Fibroblast of pulmonary artery (primary cell): ENCODE results near the gene PEMT.

Source experiments
- DNase-seq: peaks from one replicate; pipeline ENCODE4 v3.0.0-alpha.2; 2010; ENCODE audit warnings: low read depth
- H3K4me3 ChIP-seq: replicated peaks from 2 replicates; pipeline ENCODE4 v1.5.1; 2011; ENCODE audit warnings: low read depth, mild to moderate bottlenecking, control low read depth, low read length, moderate library complexity
- TF ChIP-seq, protein P1 (sequence below): IDR thresholded peaks from 2 replicates; pipeline ENCODE4 v1.5.1; 2011; ENCODE audit warnings: mild to moderate bottlenecking, control low read depth, low read length, inconsistent platforms; ENCODE audit errors: missing control alignments

The PEMT gene

DNA sequence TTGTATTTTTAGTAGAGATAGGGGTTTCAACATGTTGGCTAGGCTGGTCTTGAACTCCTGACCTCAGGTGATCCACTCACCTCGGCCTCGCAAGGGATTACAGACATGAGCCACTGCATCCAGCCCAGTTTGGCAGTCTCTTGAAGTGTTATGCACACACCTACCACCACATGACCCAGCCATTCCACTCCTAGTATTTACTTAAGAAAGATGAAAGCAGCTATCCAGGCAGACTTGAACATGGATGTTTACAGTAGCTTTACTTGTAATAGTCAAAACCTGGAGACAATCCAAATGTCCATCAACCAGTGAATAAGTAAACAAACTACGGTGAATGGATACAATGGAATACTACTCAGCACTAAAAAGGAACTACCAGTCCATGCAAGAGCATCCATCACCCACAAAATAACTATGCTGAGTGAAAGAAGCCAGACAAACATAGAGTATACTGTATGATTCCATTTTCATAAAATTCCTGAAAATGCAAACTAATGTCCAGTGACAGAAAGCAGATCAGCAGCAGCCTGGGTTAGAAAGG, 57.5 kb downstream of the PEMT start:
- DNase-seq = no peak
- no peak overlapping the region for H3K4me3 ChIP-seq
- TF ChIP-seq, protein P1, sequence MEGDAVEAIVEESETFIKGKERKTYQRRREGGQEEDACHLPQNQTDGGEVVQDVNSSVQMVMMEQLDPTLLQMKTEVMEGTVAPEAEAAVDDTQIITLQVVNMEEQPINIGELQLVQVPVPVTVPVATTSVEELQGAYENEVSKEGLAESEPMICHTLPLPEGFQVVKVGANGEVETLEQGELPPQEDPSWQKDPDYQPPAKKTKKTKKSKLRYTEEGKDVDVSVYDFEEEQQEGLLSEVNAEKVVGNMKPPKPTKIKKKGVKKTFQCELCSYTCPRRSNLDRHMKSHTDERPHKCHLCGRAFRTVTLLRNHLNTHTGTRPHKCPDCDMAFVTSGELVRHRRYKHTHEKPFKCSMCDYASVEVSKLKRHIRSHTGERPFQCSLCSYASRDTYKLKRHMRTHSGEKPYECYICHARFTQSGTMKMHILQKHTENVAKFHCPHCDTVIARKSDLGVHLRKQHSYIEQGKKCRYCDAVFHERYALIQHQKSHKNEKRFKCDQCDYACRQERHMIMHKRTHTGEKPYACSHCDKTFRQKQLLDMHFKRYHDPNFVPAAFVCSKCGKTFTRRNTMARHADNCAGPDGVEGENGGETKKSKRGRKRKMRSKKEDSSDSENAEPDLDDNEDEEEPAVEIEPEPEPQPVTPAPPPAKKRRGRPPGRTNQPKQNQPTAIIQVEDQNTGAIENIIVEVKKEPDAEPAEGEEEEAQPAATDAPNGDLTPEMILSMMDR = no peak

DNA sequence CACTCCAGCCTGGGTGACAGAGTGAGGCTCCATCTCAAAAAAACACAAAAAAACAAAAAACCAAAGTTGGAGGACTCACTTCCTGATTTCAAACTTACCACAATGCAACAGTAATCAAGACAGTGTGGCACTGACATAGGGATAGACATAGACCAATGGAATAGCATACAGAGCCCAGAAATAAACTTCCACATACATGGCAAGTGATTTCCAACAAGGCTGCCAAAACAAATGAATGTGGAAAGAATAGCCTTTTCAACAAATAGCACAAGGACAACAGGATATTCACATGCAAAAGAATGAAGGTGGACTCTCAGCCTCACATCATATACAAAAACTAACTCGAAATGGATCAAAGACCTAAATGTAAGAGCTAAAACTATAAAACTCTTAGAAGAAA, 58.5 kb downstream of the PEMT start:
- TF ChIP-seq, protein P1 = no peak
- no peak for DNase-seq
- no peak overlapping the region for H3K4me3 ChIP-seq

DNA sequence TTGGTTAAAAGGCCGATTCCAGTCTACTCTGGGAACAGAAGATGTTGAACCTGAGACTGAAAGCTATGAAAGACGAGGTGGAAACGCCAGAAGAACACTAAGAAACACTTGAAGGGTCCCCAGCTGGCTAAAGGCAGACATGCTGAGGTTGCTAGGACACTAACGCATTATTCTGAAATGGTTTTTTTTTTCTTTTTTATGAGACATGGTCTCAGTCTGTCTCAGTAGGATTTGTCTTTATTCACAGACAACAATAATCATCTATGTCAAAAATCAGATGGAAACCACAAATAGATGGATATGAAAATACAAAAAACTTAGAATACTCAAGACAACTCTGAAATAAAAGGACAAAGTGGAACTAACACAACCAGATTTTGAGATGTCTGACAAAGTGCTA, 60.4 kb downstream of the PEMT start:
- no peak for DNase-seq
- TF ChIP-seq, protein P1 = no peak

DNA sequence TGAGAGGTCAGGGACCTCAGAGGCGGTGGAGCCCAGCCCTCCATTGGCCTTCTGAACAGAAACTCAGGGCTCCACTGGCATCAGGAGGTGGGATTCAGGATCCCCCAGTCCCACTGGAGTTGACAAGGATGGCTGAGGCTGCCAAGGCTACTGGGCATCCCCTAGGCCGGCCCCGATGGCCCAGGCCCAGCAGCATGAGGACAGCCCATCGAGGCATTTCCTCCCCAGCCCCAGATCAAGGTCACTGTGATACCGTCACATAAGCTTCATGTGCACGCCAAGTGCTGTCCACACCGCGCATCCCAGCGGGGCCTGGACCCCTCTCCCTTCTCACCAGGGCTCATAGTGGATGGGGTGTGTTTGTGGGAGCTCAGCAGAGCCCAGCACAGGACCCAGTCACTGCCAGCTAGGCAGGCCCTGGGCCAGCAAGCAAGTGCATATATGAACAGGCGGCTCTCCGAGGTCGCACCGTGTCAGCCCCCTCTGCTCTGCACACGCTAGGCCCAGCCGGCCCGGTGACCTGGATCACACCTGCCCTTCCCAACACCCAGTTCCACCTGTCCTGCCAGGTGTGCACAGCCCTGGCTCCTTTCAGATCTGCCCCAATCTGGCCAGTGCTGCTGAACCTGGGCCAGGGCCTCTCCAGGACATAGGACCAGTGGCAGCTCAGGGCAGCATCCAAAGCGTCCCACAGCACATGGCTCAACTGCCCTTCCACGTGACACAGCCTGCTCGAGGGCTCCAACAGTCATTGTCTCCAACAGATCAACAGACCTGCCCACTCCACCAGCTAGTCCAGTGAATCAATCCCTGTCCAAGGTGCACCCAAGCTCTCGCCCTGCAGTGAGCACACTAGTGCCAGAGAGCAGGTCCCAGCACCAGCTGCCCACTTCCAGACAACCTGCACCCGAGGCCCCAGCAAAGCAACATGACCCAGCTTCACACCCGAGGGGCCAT, 62.5 kb downstream of the PEMT start:
- TF ChIP-seq, protein P1 = no peak
- no peak for DNase-seq
- H3K4me3 ChIP-seq = no peak overlapping the region

More for the DNA sequence above, 60.4 kb downstream of the PEMT start:
- no peak overlapping the region for H3K4me3 ChIP-seq

DNA sequence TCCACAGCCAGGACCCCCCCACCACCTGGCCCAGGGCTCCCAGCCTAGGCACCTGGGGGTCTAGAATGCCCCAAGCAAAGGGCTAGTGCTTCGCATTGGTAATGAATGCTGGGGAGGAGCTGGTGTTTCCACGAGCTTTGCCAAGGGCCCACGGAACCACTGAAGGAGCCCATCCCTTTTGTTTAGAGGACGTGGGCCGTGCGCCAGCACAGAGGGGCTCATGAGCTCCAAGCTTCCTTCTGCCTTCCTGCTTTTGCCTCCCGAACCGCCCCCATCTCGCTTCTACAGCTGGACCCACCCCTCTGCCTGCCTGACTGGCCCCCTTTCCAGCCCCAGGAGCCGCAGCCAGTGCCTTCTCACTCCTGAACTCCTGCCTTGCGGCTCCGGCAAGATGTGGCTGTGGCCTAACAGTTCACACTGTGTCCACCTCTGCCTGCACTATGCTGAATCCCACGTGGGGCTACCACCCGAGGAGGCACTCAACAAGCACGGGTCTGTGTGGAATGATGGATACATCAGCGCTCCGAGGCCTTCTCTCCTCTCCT, 63.5 kb downstream of the PEMT start:
- TF ChIP-seq, protein P1 = no peak
- no peak overlapping the region for H3K4me3 ChIP-seq
- no peak for DNase-seq

DNA sequence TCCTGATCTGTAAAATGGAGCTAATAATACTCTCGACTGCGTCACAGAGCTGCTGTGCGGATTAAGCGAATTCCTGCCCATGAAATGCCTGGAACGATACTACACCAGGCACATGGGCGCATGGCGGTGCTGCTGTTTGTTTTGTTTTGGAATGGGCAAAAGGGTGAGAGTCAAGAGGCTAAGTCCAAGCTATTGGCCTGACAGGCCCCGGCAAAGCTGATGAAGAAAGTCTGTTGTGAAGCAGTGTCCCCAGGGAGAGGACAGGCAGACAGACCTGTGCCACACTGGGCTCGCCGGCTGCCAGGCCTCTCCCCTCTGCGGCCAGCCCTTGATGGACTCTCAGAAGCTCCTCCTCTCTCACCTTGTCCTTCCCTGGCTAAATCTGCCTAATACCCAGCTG, 64.0 kb downstream of the PEMT start:
- no peak overlapping the region for H3K4me3 ChIP-seq
- no peak for DNase-seq
- TF ChIP-seq, protein P1 = no peak
